HG02759 (cell line): Measurements from ENCODE around the gene IRS2.
A peak's percentile ranks its signal among the peaks of the same experiment; 100 is the strongest.
"Not testable (repeated sequence)": the region's sequence is repeated elsewhere in the genome, so short reads cannot be mapped to it uniquely, and the experiment has no call there.

Experiments
- ATAC-seq: cut with Tn5 transposase; IDR thresholded peaks from one replicate; pipeline ENCODE4 v1.9.1; 2021; ENCODE audit warnings: mild to moderate bottlenecking, moderate library complexity; ENCODE audit not compliant: unreplicated experiment

Gene IRS2

GRCh38 chr13:109786457-109787134 is at the start of gene IRS2:
TSS of gene IRS2 (minus strand) at chr13:109786583. CDS start at chr13:109786053, 530 bp downstream.
- ATAC-seq: peak; percentile 91

DNA sequence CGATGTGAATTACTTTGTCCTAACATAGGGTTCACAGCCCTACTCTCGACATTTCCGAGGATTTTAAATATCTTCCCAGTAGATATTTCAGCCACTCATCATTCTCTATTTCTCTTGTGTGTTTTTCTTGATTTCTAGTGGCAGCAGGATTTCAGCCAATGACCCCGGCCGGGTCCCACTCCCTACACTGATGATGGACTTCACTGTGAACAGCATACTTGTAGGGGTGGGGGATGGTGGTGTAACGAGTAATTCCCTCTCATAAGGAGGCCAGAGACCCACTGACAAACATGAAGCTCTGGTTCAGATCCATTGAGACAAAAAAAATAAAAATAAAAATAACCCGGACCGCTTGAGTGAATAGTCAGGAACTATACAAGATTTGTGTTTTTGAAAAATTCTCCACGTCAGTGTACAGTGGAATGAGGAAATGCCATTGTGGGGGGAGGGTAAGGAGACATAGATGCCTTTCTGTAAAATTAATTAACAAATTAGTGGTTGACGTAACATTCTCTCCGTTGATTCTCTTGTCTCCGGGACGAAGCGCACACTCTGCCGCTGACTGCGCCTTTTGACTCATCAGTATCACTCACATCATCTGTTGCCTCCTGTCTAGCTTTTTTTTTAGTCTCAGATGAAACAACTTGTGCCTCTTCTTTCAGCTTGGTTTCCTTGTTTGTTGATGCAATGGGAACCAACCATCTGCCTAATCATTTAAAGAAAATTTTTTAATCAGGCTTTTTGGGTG is 48.8 kb upstream of the IRS2 start:
- ATAC-seq: no peak

- ATAC-seq: no peak
Observed at GRCh38 chr13:109833940-109834339, 47.6 kb upstream of the IRS2 start.

- ATAC-seq: no peak
Observed at GRCh38 chr13:109833071-109833470, 46.7 kb upstream of the IRS2 start.

GRCh38 chr13:109828591-109829316 is 42.4 kb upstream of the IRS2 start:
- ATAC-seq: not testable (repeated sequence)

- ATAC-seq: not testable (repeated sequence)
Observed at GRCh38 chr13:109823201-109823600, 36.8 kb upstream of the IRS2 start.

GRCh38 chr13:109821103-109821502 is 34.7 kb upstream of the IRS2 start:
- ATAC-seq: no peak

DNA sequence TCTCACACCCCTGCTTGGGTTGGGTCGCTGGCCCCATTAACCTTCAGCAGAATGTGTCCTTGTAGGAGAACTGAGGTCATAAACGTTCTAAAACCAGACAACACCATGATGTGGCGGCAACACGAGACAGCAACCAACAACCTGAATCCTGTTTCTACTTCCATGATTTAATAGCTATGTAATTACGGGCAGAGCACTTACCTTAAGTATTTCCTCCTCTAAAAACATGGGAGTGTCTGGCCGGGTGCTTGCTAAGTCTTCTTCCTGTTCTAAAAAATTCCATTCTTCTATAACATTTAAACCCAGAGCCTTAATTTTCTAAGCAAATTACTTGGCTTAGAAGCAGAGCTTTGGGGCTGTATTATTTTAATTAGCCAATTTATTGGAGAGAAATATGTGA is 33.5 kb upstream of the IRS2 start:
- ATAC-seq: no peak

GRCh38 chr13:109818886-109819285 is 32.5 kb upstream of the IRS2 start:
- ATAC-seq: no peak

GRCh38 chr13:109817591-109818535 is 31.5 kb upstream of the IRS2 start:
- ATAC-seq: no peak

DNA sequence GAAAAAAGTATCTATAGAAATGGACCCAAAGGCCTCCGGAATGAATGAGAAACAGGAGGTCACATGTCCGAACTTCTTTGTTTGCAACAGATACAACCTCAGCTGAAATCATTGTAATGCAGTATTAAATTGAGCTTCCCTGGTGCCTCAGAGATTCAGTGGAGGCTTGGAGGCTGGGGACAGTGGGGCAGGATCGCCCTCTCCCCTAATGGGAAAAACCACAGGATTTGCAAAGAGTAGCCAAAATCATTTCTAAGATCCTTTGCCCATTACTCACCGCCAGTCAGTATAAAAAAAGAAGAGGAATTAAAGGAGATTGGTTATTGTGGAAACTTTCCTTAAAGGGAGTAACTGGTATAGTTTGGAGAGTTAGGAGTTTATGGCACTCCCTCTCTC is 30.4 kb upstream of the IRS2 start:
- no peak for ATAC-seq

- no peak for ATAC-seq
Observed at GRCh38 chr13:109816112-109816807, 29.9 kb upstream of the IRS2 start.

- ATAC-seq: no peak
Observed at GRCh38 chr13:109815651-109816050, 29.3 kb upstream of the IRS2 start.

- no peak for ATAC-seq
Observed at GRCh38 chr13:109813663-109814062, 27.3 kb upstream of the IRS2 start.

GRCh38 chr13:109812382-109812781 is 26.0 kb upstream of the IRS2 start:
- no peak for ATAC-seq

DNA sequence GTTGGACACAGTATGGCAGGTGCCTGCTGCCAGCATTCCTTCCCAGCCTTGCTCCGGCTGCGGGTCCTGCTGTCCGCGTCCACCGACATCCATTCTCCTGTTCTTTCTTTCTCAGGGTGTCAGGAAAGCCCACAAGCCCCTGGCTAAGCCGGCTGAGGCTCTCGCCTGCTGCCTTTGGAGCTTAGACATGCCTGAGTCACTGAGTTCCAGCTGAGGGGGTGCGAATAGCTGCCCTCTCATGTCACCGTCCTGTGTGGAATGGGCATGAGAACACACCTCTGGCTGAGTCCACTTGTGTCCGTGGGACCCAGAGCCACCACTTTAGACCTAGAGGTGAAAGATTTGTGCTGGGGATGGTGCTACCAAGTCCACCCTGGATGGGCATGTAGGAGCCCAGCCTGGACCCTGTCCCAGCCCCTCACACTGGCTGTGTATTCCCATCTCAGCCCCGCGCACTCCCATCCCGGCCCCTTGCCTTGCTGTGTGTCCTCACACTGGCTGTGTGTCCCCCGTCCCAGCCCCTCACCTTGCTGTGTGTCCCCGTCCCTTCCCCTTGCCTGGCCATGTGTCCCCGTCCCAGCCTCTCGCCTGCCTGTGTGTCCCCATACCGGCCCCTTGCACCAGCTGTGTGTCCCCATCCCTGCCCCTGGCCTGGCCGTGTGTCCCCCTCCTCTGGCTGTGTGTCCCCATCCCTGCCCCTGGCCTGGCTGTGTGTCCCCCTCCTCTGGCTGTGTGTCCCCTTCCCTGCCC is 24.6 kb upstream of the IRS2 start:
- ATAC-seq: no peak

- ATAC-seq: no peak
Observed at GRCh38 chr13:109809216-109809932, 23.0 kb upstream of the IRS2 start.

- ATAC-seq: no peak
Observed at GRCh38 chr13:109807345-109807744, 21.0 kb upstream of the IRS2 start.

- ATAC-seq: no peak
Observed at GRCh38 chr13:109804654-109805053, 18.3 kb upstream of the IRS2 start.
